GM21526 (cell line): Measurements from ENCODE around the gene BIVM.

Experiments used
- ATAC-seq: cut with Tn5 transposase; IDR thresholded peaks from one replicate; pipeline ENCODE4 v1.9.1; 2021; ENCODE audit warnings: moderate library complexity; ENCODE audit not compliant: unreplicated experiment, low FRiP score

The BIVM gene

GRCh38 chr13:102784483-102784882 lies 14.4 kb upstream of the BIVM start:
- no peak for ATAC-seq

- ATAC-seq: no peak
Measured at GRCh38 chr13:102788683-102789082, 10.2 kb upstream of the BIVM start.

GRCh38 chr13:102792396-102792795 lies 6.5 kb upstream of the BIVM start:
- ATAC-seq: no peak

GRCh38 chr13:102793611-102794355 lies 5.1 kb upstream of the BIVM start:
- no peak for ATAC-seq

- peak; percentile 2 for ATAC-seq
Measured at GRCh38 chr13:102799426-102800144, 666 bp downstream of the BIVM start.

- ATAC-seq: peak; percentile 77
Measured at GRCh38 chr13:102800145-102801041, 1.5 kb downstream of the BIVM start.

GRCh38 chr13:102805680-102806079 lies 6.8 kb downstream of the BIVM start:
- ATAC-seq: no peak

GRCh38 chr13:102807699-102808098 lies 8.8 kb downstream of the BIVM start:
- no peak for ATAC-seq

- no peak for ATAC-seq
Measured at GRCh38 chr13:102812611-102813287, 13.8 kb downstream of the BIVM start.

- peak; percentile 62 for ATAC-seq
Measured at GRCh38 chr13:102814025-102814607, 15.2 kb downstream of the BIVM start.

GRCh38 chr13:102814793-102815192 lies 15.9 kb downstream of the BIVM start:
- no peak for ATAC-seq

- no peak for ATAC-seq
Measured at GRCh38 chr13:102815788-102816187, 16.9 kb downstream of the BIVM start.

GRCh38 chr13:102816708-102817107 lies 17.8 kb downstream of the BIVM start:
- ATAC-seq: no peak

GRCh38 chr13:102817241-102817640 lies 18.3 kb downstream of the BIVM start:
- ATAC-seq: no peak

- ATAC-seq: no peak
Measured at GRCh38 chr13:102817907-102818306, 19.0 kb downstream of the BIVM start.

- no peak for ATAC-seq
Measured at GRCh38 chr13:102825400-102825799, 26.5 kb downstream of the BIVM start.

- no peak for ATAC-seq
Measured at GRCh38 chr13:102825921-102826706, 27.2 kb downstream of the BIVM start.

- no peak for ATAC-seq
Measured at GRCh38 chr13:102830646-102831045, 31.7 kb downstream of the BIVM start.

- ATAC-seq: no peak
Measured at GRCh38 chr13:102836471-102836870, 37.6 kb downstream of the BIVM start.
